Measurements from ENCODE around the gene BRINP2. TPM values are rescaled to one million over a fixed set of nuclear protein-coding genes. Genes with fewer than 3 reads are reported as not detected.

BRINP2 gene
- total and polyA plus RNA-seq, 8 donors: 0.08 to 0.55 (median 0.15) TPM; not detected in 5

DNA sequence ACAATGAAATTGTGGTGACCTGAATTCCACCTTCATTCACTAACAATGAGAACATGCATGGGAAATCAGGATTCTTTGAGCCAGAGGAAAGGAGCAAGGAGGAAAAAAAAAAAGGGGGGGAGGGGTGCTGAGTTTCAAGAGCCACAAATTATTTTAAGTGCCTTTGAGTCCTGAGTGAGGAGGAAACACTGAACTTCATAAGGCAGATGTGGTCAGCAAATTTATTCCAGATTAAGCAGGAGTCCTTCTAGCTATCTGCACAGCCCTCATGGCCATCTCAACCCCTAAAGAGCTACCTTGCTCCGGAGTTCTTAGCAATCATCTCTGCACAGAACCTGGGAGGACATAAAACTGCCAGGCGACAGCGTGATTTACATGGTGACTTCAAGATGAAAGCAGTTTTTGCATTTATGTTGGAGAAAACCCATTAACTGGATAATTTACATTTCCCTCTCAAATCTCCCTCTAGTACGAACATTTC lies 27.9 kb upstream of the BRINP2 start:
- intact Hi-C loops (cut with DNase I; ENCODE audit: low total_unique reads): no loop called here

DNA sequence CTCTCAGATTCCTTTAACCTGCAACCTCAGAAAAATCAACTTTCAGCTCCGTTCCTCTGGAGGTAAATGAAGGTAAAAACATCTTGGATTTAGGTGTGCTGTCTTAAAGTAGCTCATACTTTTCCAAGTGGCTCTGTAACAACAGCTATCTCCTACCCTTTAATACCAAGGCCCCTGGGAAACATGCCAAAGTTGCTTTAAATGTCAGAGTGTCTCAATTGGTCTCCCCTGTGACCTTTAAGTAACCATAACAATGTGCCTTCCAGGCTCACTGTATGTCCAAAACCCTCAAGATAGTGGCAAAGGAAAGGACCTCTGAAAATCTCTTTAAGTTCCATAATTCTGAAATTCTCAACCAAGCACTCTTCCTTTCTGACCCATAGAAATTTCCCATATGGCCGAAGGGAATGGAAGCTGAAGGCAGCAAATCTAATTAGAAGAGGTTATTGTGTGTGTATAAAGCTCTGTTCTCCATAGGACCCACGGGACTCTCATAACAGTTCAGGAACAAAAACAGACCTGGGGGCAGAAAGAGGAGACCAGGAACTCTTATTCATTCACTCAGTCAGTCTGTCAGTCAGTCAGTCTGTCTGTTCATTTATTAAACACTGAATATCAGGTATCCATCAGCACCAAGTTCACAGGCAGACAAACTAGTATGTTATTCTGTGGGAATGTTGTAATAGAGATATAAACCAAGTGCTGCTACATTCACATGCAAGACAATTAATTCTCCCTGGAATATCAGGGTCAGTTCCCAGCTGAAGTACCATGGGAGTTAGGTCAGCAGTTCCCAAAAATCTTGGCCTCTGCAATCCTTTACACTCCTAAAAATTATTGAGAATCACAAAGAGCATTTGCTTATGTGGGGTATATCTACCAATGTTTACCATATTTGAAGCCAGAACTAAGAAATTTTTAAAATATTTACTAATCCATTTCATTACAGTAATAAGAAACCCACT lies 25.4 kb upstream of the BRINP2 start:
- DNase-seq: no peak
- no peaks in the 10 kb centered on the region for H3K36me3 ChIP-seq
- no peaks in the 10 kb centered on the region for H3K27me3 ChIP-seq
- H3K27ac ChIP-seq: no peak overlapping the region
- no peak overlapping the region for H3K4me3 ChIP-seq
- H3K4me1 ChIP-seq: no peaks in the 10 kb centered on the region
- no peaks in the 10 kb centered on the region for H3K9me3 ChIP-seq
- no peak for TF ChIP-seq POLR2A (IDR thresholded peaks at IDR 0.05)
- no peak for TF ChIP-seq POLR2AphosphoS5 (IDR thresholded peaks at IDR 0.05)
- no peak for TF ChIP-seq EP300 (IDR thresholded peaks at IDR 0.05)
- TF ChIP-seq, protein P1, sequence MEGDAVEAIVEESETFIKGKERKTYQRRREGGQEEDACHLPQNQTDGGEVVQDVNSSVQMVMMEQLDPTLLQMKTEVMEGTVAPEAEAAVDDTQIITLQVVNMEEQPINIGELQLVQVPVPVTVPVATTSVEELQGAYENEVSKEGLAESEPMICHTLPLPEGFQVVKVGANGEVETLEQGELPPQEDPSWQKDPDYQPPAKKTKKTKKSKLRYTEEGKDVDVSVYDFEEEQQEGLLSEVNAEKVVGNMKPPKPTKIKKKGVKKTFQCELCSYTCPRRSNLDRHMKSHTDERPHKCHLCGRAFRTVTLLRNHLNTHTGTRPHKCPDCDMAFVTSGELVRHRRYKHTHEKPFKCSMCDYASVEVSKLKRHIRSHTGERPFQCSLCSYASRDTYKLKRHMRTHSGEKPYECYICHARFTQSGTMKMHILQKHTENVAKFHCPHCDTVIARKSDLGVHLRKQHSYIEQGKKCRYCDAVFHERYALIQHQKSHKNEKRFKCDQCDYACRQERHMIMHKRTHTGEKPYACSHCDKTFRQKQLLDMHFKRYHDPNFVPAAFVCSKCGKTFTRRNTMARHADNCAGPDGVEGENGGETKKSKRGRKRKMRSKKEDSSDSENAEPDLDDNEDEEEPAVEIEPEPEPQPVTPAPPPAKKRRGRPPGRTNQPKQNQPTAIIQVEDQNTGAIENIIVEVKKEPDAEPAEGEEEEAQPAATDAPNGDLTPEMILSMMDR (IDR thresholded peaks at IDR 0.05): no peak
- intact Hi-C loops (cut with DNase I; ENCODE audit: low total_unique reads): no loop called here
- 59 to 69% (median 66%) methylated on average over 3 of the region's 3 CpGs for WGBS, 5 donors

More for the DNA sequence above, 27.9 kb upstream of the BRINP2 start:
- Histone ChIP-seq H3K36me3 (no peaks in the 10 kb centered on the region), H3K4me3 (no peak overlapping the region), H3K9me3 (no peaks in the 10 kb centered on the region), H3K27ac (no peak overlapping the region), H3K4me1 (no peaks in the 10 kb centered on the region), H3K27me3 (no peaks in the 10 kb centered on the region)
- TF ChIP-seq POLR2A (IDR thresholded peaks at IDR 0.05): no peak
- TF ChIP-seq, protein P1 (IDR thresholded peaks at IDR 0.05): no peak
- TF ChIP-seq POLR2AphosphoS5 (IDR thresholded peaks at IDR 0.05): no peak
- TF ChIP-seq EP300 (IDR thresholded peaks at IDR 0.05): no peak
- DNase-seq: no peak
- 62 to 87% (median 77%) methylated on average over 4 of the region's 4 CpGs for WGBS, 5 donors

DNA sequence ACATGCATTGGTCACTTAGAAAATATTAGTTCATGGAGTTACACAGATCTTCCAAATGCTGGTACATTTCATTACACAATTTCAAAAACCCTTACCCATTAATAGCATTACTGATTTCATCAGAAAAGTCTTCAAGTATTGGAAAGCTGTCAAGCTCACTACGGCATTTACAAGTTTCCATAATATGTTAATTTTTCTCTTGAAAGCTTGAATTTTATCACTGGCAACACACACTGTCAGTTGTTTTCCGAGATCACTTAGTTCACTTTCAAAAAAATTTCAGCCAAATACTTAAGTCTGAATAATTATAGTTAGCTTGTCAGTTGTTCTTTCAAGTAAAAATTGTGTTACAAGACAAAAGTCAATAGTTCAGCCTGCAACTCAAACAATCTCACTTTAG lies 24.3 kb upstream of the BRINP2 start:
- 23 to 43% (median 36%) methylated on average over 2 of the region's 2 CpGs for WGBS, 5 donors

DNA sequence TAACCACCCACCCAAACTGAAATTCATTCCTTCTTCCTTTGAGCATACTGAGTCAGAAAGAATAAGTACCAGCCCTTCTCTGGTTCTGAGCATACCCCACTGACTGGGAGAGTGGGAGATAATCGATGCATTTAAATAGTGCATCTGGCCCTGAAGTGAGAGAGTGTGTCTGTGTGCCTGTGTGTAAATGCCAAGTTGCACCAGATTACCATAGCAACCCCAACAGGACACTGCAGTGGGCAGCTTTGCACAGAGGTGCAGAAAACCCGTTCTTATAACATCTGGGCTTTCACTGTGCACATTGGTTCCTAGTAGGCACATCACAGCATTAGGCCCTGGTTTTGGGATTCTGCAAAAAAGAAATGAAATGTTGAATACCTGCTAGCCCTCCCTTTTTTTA lies 8.5 kb upstream of the BRINP2 start:
- DNase-seq: no peak
- TF ChIP-seq POLR2A (IDR thresholded peaks at IDR 0.05): no peak
- Histone ChIP-seq H3K4me1 (peaks cover 7 to 14% (median 11%) of the 10 kb centered on the region in 4 donors), H3K4me3 (no peak overlapping the region), H3K27ac (no peak overlapping the region), H3K9me3 (no peaks in the 10 kb centered on the region), H3K36me3 (no peaks in the 10 kb centered on the region), H3K27me3 (peaks cover 12 to 46% (median 24%) of the 10 kb centered on the region in 3 donors)
- WGBS, 5 donors: 56 to 73% (median 66%) methylated on average over 2 of the region's 2 CpGs
- intact Hi-C loops (cut with DNase I; ENCODE audit: low total_unique reads): no loop called here

More for the DNA sequence above, 24.3 kb upstream of the BRINP2 start:
- no peak for DNase-seq
- no peak overlapping the region for H3K27ac ChIP-seq
- no peaks in the 10 kb centered on the region for H3K36me3 ChIP-seq
- TF ChIP-seq POLR2A (IDR thresholded peaks at IDR 0.05) (no peak), POLR2AphosphoS5 (IDR thresholded peaks at IDR 0.05) (no peak), EP300 (IDR thresholded peaks at IDR 0.05) (no peak)
- TF ChIP-seq, protein P1 (IDR thresholded peaks at IDR 0.05): no peak
- intact Hi-C loops (cut with DNase I; ENCODE audit: low total_unique reads): no loop called here
- no peaks in the 10 kb centered on the region for H3K27me3 ChIP-seq
- no peaks in the 10 kb centered on the region for H3K9me3 ChIP-seq
- H3K4me1 ChIP-seq: no peaks in the 10 kb centered on the region
- no peak overlapping the region for H3K4me3 ChIP-seq

Data from stomach (tissue), 9 donors.